HL-60 (cell line): ENCODE results near the gene FUT4.
A peak's percentile ranks its signal among the peaks of the same experiment; 100 is the strongest.
"Not testable (repeated sequence)": the region's sequence is repeated elsewhere in the genome, so short reads cannot be mapped to it uniquely, and the experiment has no call there.

Experiments
- DNase-seq, 2 experiments: peaks; one replicate each; pipeline ENCODE4 v3.0.0-alpha.2; 2010 to 2020; ENCODE audit warnings: low read depth in 1 of 2, low spot score in 1 of 2
- H3K27ac ChIP-seq: fragments of 250-450 bp; sonication (Bioruptor Pico); replicated peaks from 2 replicates; pipeline ENCODE4 v1.5.1; 2020; ENCODE audit warnings: mild to moderate bottlenecking, moderate library complexity
- H3K27me3 ChIP-seq: fragments of 250-450 bp; sonication (Bioruptor Pico); 2 replicates; pipeline ENCODE4 v1.5.1; 2021; ENCODE audit warnings: mild to moderate bottlenecking, moderate library complexity; ENCODE audit not compliant: insufficient read depth, poor library complexity, severe bottlenecking
- H3K4me3 ChIP-seq: replicated peaks from 2 replicates; pipeline ENCODE4 v1.5.1; 2011; ENCODE audit warnings: mild to moderate bottlenecking, control low read depth, low read length; ENCODE audit not compliant: insufficient read depth
- GABPA ChIP-seq: IDR thresholded peaks from 2 replicates; pipeline ENCODE4 v1.6.1; 2012; ENCODE audit warnings: low read depth
- POLR2AphosphoS5 ChIP-seq: IDR thresholded peaks from 2 replicates; pipeline ENCODE4 v1.6.1; 2012; ENCODE audit warnings: low read depth
- REST ChIP-seq: IDR thresholded peaks from 2 replicates; pipeline ENCODE4 v1.6.1; 2012; ENCODE audit warnings: low read depth; ENCODE audit not compliant: insufficient replicate concordance
- SPI1 ChIP-seq: IDR thresholded peaks from 2 replicates; pipeline ENCODE4 v1.6.1; 2012; ENCODE audit warnings: low read depth, mild to moderate bottlenecking, borderline replicate concordance
- TF ChIP-seq, protein P1 (sequence below): IDR thresholded peaks from one replicate; pipeline ENCODE4 v1.5.1; 2011; ENCODE audit warnings: low read length, control low read depth, inconsistent platforms; ENCODE audit not compliant: insufficient read depth

The FUT4 gene

DNA sequence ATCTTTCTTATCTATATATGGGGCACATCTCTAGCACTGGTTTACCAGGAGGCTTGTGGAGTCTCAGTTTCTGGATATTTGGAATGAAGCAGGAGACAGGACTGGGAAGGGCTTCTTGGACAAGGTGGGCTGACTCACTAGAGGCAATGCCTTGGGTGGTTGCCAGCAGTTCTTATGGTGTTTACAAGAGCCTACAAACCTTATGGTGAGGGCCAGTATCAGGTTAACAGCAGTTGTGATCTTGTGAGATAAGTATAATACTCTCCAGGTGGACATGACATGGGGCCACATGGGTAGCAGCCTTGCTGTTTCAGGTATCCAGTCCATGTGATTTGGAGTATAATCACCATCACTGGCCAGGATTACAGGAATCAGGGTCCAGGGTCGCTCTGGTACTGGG is 10.2 kb downstream of the FUT4 start:
- H3K27ac ChIP-seq, result no peak overlapping the region
- DNase-seq, result no peak
- TF ChIP-seq GABPA (no peak), REST (no peak), SPI1 (no peak), POLR2AphosphoS5 (no peak)
- TF ChIP-seq, protein P1, sequence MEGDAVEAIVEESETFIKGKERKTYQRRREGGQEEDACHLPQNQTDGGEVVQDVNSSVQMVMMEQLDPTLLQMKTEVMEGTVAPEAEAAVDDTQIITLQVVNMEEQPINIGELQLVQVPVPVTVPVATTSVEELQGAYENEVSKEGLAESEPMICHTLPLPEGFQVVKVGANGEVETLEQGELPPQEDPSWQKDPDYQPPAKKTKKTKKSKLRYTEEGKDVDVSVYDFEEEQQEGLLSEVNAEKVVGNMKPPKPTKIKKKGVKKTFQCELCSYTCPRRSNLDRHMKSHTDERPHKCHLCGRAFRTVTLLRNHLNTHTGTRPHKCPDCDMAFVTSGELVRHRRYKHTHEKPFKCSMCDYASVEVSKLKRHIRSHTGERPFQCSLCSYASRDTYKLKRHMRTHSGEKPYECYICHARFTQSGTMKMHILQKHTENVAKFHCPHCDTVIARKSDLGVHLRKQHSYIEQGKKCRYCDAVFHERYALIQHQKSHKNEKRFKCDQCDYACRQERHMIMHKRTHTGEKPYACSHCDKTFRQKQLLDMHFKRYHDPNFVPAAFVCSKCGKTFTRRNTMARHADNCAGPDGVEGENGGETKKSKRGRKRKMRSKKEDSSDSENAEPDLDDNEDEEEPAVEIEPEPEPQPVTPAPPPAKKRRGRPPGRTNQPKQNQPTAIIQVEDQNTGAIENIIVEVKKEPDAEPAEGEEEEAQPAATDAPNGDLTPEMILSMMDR, result no peak
- no peaks in the 10 kb centered on the region for H3K27me3 ChIP-seq
- H3K4me3 ChIP-seq, result no peak overlapping the region

DNA sequence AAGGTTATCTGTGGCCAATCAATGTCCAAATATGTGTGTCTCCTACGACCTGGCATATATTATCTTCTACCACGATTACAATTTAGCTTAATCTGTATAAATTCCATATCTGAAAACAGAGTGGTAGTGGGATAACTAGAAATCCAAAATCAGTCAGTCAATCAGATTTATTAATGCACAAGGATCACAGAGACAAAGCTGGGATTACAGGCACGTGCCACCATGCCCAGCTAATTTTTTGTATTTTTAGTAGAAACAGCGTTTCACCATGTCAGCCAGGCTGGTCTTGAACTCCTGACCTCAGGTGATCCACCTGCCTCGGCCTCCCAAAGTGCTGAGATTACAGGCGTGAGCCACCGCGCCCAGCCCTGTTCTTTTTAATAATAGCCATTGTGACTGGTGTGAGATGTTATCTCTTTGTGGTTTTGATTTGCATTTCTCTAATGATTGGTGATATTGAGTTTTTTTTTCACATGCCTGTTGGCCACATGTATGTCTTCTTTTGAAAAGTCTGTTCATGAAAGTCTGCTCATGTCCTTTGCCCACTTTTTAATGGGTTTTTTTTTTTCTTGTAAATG is 12.1 kb downstream of the FUT4 start:
- H3K27me3 ChIP-seq, DNase-seq, H3K4me3 ChIP-seq: not testable (repeated sequence)
- H3K27ac ChIP-seq, result 0 out of 2 replicates have a peak overlapping the region, but pooled peaks have one; percentile 2

- peak overlapping the region; percentile 90 for H3K27ac ChIP-seq
- no peaks in the 10 kb centered on the region for H3K27me3 ChIP-seq
- DNase-seq, result no peak
- TF ChIP-seq REST (no peak), GABPA (no peak), SPI1 (no peak), POLR2AphosphoS5 (no peak)
- TF ChIP-seq, protein P1, result no peak
- H3K4me3 ChIP-seq, result no peak overlapping the region
These were observed 13.7 kb downstream of the FUT4 start for GRCh38 chr11:94557421-94557820.

- H3K27me3 ChIP-seq, result no peaks in the 10 kb centered on the region
- no peak for TF ChIP-seq SPI1
- TF ChIP-seq GABPA, result no peak
- no peak for TF ChIP-seq POLR2AphosphoS5
- TF ChIP-seq REST, result no peak
- TF ChIP-seq, protein P1, result no peak
- no peak for DNase-seq
- H3K27ac ChIP-seq, result peak overlapping the region; percentile 90
- no peak overlapping the region for H3K4me3 ChIP-seq
These were observed 14.3 kb downstream of the FUT4 start for GRCh38 chr11:94557992-94558391.
